HPDE6-E6E7 (cell line): ENCODE results near the gene SMIM22.

Experiments used
- DNase-seq: peaks from one replicate; pipeline ENCODE4 v3.0.0; 2011; ENCODE audit warnings: missing footprints; ENCODE audit errors: extremely low spot score

Gene SMIM22

DNA sequence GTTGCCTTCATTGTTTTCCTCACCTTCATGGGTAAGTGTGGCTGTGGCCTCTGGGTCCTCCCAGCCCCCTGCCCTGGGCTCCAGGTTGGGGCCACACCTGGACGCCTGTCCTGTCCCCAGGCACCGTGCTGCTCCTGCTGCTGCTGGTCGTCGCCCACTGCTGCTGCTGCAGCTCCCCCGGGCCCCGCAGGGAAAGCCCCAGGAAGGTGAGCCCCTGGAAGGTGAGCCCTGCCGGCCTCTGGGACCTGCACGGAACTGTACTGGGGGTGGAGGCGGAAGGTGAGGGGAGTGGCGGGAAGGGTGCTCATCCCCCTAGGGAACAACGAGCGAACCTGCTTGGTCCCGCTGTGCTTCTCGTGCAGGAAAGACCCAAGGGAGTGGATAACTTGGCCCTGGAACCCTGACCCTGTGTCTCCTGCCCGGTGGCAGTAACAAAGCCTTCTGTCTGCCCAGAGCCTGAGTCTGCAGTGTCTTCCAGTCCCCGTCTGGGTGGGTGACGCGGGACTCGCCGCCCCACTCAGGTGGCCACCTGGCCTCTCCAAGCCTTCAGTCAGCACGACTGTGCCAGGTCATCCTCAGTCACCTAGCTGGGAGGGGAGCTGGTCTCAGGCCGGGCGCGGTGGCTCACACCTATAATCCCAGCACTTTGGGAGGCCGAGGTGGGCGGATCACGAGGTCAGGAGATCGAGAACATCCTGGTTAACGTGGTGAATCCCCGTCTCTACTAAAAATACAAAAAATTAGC, 831 bp downstream of the SMIM22 start:
- DNase-seq = no peak

DNA sequence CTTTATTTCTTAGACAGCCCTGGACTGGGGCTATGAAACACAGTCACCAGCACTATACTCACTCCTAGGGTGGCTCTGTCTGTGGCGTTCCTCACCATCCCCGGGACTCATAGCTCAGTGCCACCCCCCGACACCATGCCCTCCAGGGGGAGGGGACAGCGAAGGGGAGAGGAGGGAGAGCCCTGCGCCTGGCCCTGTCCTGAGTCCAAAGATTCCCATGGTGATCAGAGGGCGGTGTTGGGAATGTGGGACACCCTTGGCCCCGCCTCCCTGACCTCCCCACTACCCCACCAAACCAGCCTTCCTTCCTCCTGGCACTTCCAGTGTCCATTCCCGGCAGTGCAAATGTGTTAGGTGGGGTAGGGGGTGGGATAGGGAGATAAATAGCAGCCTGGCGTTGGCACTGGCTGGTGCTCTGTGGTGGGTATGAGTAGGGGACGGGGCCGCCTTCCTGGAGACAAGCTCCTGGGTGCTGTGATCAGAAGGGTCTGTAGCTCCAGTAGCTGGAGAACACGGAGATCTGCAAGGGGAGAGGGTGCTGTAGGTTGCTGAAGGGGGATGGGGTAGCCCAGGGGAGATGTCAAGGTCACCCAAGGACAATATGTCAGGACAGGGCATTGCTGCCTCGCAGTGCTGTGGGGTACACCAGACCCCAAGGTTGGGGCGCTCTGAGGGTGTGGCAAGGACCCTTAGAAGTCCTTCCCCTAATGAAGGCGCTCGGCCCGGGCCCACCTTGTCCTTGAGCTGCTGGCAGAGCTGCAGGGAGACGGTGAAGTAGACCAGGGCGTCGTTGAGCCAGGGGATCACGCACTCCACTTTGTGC, 2.0 kb downstream of the SMIM22 start:
- DNase-seq = no peak

DNA sequence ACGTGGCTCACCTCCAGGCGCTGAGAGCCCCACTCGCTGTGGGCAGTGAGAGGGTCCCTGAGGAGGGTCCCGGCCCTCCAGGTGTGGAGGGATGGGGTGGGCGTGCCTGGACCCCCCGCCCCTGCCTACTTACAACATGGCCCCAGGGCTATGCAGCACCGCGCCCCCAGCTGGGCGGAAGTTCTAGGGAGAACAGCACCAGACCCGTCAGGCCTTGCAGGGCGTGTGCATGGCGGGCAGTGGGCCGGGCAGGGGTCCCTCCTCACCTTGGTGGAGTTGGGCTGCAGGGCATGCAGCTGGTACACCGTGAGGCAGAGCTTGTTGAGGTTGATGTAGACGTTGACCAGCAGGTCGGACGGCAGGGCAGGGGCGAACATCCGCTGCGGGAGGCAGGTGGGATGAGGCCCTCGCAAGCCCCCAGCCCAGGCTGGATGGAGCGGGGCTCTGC, 2.7 kb downstream of the SMIM22 start:
- no peak for DNase-seq

DNA sequence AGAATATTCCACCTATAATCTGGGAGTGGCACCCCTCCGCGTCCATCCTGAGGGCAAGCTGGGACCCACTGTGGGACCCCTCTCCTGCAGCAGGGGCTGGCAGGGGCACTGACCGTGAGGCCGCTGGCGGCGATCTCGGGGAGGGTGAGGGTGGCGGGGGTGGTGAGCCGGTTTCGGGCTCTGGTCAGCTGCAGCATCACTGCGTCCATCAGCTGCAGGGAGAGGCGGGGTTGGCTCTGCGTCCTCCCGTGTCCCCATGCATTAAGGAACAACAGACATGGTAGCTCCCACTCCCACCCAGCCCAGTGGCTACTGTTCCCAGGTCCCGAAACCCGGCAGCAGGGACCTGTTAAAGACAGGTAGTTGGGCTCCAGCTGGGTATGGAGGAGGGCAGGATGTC, 3.3 kb downstream of the SMIM22 start:
- DNase-seq = no peak

- no peak for DNase-seq
Observed at GRCh38 chr16:4799171-4799855, 4.1 kb downstream of the SMIM22 start.

GRCh38 chr16:4800290-4801041, 5.3 kb downstream of the SMIM22 start:
- peak; percentile 47 for DNase-seq

DNA sequence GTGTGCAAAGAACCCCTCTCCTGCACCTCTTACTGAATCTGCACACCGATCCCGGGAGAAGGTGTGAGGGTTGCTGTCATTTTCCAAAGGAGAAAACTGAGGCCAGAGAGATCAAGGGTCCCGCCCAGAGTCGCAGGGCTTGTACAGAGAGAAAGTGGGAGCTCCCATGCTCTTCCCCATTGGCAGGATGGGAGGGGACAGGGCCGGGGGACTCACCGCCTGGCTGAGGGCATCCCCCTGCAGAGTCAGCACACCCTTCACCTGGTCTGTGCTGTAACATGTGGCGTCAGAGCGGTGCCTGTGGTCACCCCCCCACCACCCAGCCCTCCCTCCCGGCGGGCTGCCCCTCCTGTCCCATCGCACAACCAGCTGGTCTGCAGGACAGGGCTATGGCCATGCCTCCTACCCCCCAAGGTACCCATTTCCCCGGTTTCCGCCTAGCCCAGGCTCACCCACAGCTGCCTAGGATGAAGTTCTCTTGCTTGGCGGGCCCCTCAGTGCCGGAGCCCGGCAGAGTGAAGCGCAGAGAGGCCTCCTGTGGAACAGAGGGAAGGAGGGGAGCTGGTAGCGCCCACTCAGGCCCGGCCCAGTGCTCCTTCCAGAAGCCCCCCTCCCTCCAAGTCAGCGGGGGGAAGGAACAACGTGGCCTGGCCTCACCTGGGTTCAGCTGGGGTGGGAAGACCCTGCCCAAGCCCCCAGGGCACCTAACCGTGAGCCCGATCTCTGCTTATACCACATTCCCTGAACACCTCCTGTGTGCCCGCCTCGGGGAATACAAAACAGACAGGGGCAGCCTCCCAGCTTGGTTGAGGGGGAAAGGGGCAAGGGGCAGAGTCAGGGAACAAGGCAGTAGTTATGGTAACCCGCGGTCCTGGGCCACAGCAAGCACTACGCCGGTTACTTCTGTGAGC, 6.1 kb downstream of the SMIM22 start:
- DNase-seq = no peak

DNA sequence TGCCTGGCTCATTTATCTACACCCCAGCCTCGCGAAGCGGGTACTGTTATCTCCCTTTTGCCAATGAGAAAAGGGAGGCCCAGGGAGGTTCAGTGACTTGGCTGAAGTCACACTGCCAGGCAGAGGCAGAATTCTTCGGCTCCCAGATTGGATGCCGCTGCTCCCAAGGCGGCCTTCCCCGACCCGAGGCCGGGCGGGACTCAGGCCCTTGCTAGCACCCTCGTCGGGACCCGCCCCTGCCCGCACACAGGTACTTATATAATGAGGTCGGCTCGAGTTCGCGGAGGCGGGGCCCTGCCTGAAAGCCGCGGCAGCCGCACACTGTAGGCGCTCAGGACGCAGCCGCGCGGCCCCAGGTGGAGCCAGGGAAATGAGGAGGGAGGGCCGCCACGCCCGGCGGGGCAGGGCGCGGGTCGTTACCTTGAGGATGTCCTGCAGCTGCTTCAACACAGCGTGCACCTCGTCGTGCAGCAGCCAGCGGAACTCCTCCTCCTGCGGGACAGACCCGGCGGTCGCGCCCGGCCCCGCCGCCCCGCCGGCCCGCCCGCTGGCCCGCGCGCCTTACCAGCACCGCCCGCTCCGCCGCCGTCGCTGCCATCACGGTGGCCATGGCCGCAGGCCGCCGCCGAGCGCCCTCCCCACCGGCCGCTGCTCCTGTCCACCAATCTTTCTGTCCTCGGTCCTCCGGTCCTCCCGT, 6.9 kb downstream of the SMIM22 start, which contains the start of gene ROGDI:
Gene ROGDI, minus strand, starts transcription at position 672 of the 697 bp plus-strand sequence. Its CDS starts 62 bp downstream, at position 610.
- peak; percentile 82 for DNase-seq

DNA sequence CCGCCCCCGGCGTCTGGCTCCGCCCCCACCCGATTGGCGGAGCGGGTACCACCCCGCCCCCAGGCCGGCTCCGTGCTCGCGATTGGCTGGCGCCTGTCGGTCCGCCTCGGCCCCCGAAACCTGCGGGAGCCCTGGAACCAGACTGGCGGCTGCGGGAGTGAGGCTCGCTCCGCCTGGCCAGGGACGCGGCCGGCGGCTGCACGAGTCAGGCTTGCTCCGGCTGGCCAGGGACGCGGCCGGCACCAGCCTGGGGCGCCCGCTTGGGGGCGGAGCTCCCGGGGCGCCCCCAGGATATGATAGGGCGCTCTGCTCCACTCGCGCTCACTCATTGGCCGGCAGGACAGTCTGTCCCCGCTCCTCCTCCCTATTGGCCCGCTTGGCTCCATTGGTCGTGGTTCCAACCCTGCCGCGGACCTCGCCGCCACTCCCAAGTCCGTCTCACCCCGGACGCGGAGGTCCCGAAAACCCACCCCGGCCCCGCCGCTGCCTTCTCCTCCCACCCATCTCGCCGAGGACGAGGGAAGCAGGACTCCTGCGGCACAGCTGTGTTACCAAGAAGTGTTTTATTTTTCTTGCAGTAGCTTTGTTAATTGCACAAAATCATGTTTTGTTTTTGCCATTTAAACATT, 7.6 kb downstream of the SMIM22 start:
- DNase-seq = peak; percentile 98

- no peak for DNase-seq
Observed at GRCh38 chr16:4803401-4803844, 8.3 kb downstream of the SMIM22 start.

DNA sequence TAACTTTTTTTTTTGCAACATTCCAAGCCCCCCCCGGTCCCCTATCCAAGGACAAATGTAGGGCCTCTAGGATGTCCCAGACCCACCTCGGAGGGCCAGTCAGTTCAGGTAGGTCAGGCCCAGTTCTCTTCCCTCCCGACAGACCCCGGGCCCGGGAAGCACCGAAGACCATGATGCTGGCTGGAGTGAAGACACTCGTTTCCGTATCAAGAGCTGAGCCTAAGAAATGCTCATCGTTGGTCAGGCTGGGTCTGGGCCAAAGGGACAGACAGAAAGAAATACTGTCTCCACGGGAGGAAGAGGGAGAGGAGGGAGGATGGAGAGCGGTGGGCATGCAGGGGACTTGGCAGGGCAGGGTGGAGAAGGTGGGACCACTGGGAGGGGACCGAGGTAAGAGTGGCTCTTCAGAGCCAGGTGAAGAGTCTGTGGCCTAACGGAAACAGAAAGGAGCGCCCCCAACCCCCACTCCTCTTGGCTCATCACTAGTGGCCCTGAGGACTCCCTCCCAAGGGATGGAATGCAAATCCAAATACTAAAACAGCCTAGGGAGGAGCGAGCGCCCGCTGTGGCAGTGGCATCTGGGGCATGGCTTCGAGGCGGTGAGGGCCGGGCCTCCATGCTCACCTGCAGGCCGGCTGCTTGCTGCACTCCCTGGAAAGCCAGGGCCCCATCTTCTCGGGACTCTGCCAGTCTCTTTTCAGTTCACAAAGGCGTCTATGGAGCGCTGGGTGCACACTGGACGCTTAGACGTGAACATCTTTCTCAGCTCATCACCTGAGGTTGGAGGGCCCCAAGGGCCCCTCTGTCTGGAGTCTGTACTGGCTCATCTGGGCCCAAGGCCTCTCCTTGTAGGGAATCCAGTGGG, 9.0 kb downstream of the SMIM22 start:
- no peak for DNase-seq

DNA sequence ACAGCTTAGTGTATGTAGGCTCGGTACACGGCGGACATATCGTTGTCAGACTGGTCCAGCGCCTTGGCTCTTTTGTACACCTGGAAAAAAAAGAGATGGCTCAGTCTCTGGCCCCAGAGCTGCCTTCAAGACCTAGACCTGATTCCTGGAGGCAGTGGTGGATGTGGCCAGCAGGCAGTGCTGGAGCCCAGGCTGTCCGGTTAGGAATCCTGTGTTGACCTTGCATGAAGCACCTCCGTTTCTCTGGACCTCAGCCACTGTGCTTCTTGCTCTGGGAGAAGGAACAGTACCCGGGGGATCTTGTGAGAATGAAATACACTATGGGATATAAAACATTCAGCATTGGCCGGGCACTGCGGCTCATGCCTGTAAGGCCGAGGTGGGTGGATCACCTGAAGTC, 10.1 kb downstream of the SMIM22 start:
- DNase-seq = no peak

- no peak for DNase-seq
Observed at GRCh38 chr16:4806280-4806679, 11.1 kb downstream of the SMIM22 start.

- DNase-seq = no peak
Observed at GRCh38 chr16:4811242-4811641, 16.1 kb downstream of the SMIM22 start.

DNA sequence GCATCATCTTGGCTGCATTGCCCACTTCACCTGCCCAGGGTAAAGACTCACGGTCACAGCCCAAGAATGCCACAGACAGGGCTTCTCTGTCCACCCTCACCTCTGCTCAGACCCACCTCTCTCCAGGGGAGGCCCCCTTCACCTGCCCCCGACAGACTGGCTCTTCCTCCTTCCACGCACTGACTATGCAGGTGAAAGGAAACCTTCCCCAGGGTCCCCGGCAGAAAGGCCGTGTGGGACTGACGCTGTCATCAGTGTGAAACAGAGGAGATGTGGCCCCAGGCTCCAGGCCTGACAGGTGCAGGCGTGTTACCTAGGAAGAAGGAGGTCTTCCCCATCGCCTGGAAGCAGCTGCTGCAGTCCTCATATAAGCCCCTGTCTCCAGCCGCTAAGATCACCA, 16.6 kb downstream of the SMIM22 start:
- DNase-seq = no peak

GRCh38 chr16:4813251-4814003, 18.3 kb downstream of the SMIM22 start:
- no peak for DNase-seq

DNA sequence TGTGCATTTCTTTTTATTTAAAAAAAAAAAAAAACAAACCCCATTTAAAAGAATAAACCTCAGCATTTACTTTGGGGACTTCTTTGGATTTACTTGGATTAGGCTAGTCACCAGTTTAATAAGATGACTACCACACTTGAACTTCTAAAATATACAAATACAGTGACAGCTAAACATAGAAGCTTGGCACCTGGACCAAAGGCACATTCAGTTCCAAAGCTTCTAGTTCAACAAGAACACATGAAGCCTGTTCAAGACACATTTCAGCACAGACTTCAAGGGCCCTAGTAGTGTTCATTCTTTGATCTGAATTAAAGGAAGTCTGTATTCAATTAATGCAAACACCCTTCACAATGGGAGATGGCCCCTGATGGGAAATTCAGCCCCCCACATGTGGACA, 18.9 kb downstream of the SMIM22 start:
- DNase-seq = no peak
